IMR-90 (cell line): ENCODE results near the gene CPTP.

Experiments used
- CEBPB ChIP-seq: IDR thresholded peaks from 2 replicates; pipeline ENCODE4 v1.6.1; 2012; ENCODE audit warnings: low read depth, low read length, improper control_type of control experiment
- CHD1 ChIP-seq: IDR thresholded peaks from 2 replicates; pipeline ENCODE4 v1.6.1; 2012; ENCODE audit warnings: low read depth, low read length, improper control_type of control experiment
- MAFK ChIP-seq: IDR thresholded peaks from 2 replicates; pipeline ENCODE4 v1.6.1; 2012; ENCODE audit warnings: low read depth, low read length, improper control_type of control experiment
- MAZ ChIP-seq: IDR thresholded peaks from 2 replicates; pipeline ENCODE4 v1.6.1; 2012; ENCODE audit warnings: low read depth, mild to moderate bottlenecking, low read length, improper control_type of control experiment, moderate library complexity, borderline replicate concordance
- MXI1 ChIP-seq: IDR thresholded peaks from 2 replicates; pipeline ENCODE4 v1.6.1; 2012; ENCODE audit warnings: low read depth, mild to moderate bottlenecking, low read length, moderate library complexity, borderline replicate concordance
- POLR2A ChIP-seq: IDR thresholded peaks from 2 replicates; pipeline ENCODE4 v1.6.1; 2012; ENCODE audit warnings: mild to moderate bottlenecking, low read depth, low read length
- RCOR1 ChIP-seq: IDR thresholded peaks from 2 replicates; pipeline ENCODE4 v1.6.1; 2012; ENCODE audit warnings: mild to moderate bottlenecking, low read length, improper control_type of control experiment; ENCODE audit not compliant: insufficient replicate concordance
- TF ChIP-seq, protein P1 (sequence below): conservative IDR thresholded peaks from 2 replicates; pipeline ENCODE4 v1.5.1; 2012; ENCODE audit warnings: mild to moderate bottlenecking, low read depth, low read length, improper control_type of control experiment

GRCh38 chr1:1358433-1359271 lies 34.0 kb downstream of the CPTP start, which contains the start of gene MXRA8:
- TF ChIP-seq, protein P1, sequence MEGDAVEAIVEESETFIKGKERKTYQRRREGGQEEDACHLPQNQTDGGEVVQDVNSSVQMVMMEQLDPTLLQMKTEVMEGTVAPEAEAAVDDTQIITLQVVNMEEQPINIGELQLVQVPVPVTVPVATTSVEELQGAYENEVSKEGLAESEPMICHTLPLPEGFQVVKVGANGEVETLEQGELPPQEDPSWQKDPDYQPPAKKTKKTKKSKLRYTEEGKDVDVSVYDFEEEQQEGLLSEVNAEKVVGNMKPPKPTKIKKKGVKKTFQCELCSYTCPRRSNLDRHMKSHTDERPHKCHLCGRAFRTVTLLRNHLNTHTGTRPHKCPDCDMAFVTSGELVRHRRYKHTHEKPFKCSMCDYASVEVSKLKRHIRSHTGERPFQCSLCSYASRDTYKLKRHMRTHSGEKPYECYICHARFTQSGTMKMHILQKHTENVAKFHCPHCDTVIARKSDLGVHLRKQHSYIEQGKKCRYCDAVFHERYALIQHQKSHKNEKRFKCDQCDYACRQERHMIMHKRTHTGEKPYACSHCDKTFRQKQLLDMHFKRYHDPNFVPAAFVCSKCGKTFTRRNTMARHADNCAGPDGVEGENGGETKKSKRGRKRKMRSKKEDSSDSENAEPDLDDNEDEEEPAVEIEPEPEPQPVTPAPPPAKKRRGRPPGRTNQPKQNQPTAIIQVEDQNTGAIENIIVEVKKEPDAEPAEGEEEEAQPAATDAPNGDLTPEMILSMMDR: no peak
- TF ChIP-seq POLR2A (peak; percentile 65; the same call in 1 of the 2 replicates), MAZ (peak; percentile 81), CHD1 (no peak), MAFK (no peak), RCOR1 (no peak), MXI1 (0 out of 2 replicates have a peak, but pooled peaks have one; percentile 9), CEBPB (no peak)
